SK-N-SH (cell line): ENCODE results near the gene RAB5B. TPM values are rescaled to one million over a fixed set of nuclear protein-coding genes. Genes with fewer than 3 reads are reported as not detected.

Experiments
- CTCF ChIA-PET: fragments of 300-600, 350-600 bp; formaldehyde crosslinking; extraction: SDS; loops from one replicate; lab custom pipeline; 2021; lab: Yijun Ruan, JAX
- POLR2A ChIA-PET: fragments of 350-600 bp; sonication (Branson Sonifier 250); formaldehyde crosslinking; extraction: SDS; loops from one replicate; lab custom pipeline; 2020; ENCODE audit warnings: antibody characterized with exemption, inconsistent platforms; lab: Yijun Ruan, JAX
- DNase-seq: peaks from one replicate; pipeline ENCODE4 v3.0.0; 2012
- H2AFZ ChIP-seq: fragments of 200-600 bp; sonication (generic); 2 replicates; pipeline ENCODE4 v1.8.1; 2016; ENCODE audit warnings: antibody characterized with exemption, mild to moderate bottlenecking, low read depth
- H3F3A ChIP-seq: fragments of 200-600 bp; sonication (generic); replicated peaks from 2 replicates; pipeline ENCODE3; 2016; ENCODE audit warnings: antibody characterized with exemption, mild to moderate bottlenecking; ENCODE audit not compliant: insufficient read depth
- H3K27ac ChIP-seq, 2 experiments: fragments of 200-500 bp in 1 of 2; fragments of 200-600 bp in 1 of 2; sonication (Bioruptor generic) in 1 of 2; sonication (generic), shearing (Covaris generic) in 1 of 2; 2 replicates each; pipeline versions ENCODE4 v1.5.1 to v1.6.1; 2014 to 2016; ENCODE audit warnings: low read depth in 2 of 2, inconsistent platforms in 1 of 2, low read length in 1 of 2, mild to moderate bottlenecking in 1 of 2, mixed read lengths in 1 of 2
- H3K27me3 ChIP-seq: fragments of 200-600 bp; sonication (generic), shearing (Covaris generic); 2 replicates; pipeline ENCODE4 v1.6.1; 2016; ENCODE audit warnings: mixed run types; ENCODE audit not compliant: insufficient read depth
- H3K36me3 ChIP-seq, 2 experiments: fragments of 200-500 bp in 1 of 2; fragments of 200-600 bp in 1 of 2; sonication (Bioruptor generic) in 1 of 2; sonication (generic) in 1 of 2; replicated peaks in 1 of 2; 2 replicates each; pipeline versions ENCODE3 to v1.5.1; 2014 to 2016; ENCODE audit warnings: low read length in 1 of 2, mild to moderate bottlenecking in 1 of 2; ENCODE audit not compliant: insufficient read depth in 2 of 2, control insufficient read depth in 1 of 2
- H3K4me1 ChIP-seq, 2 experiments: fragments of 200-500 bp in 1 of 2; fragments of 200-600 bp in 1 of 2; sonication (Bioruptor generic) in 1 of 2; sonication (generic), shearing (Covaris generic) in 1 of 2; 2 replicates each; pipeline versions ENCODE4 v1.5.1 to v1.6.1; 2014 to 2016; ENCODE audit warnings: low read depth in 1 of 2, low read length in 1 of 2, mixed run types in 1 of 2; ENCODE audit not compliant: insufficient read depth in 2 of 2, control insufficient read depth in 1 of 2
- H3K4me2 ChIP-seq: fragments of 200-600 bp; sonication (generic), shearing (Covaris generic); 2 replicates; pipeline ENCODE4 v1.6.1; 2017; ENCODE audit warnings: mixed run types
- H3K4me3 ChIP-seq, 2 experiments: fragments of 200-500 bp in 1 of 2; fragments of 200-600 bp in 1 of 2; sonication (Bioruptor generic) in 1 of 2; sonication (generic), shearing (Covaris generic) in 1 of 2; 2 replicates each; pipeline versions ENCODE4 v1.5.1 to v1.8.1; 2014 to 2016; ENCODE audit warnings: low read depth in 2 of 2, inconsistent platforms in 1 of 2, low read length in 1 of 2, mild to moderate bottlenecking in 1 of 2, mixed read lengths in 1 of 2, moderate library complexity in 1 of 2
- H3K79me2 ChIP-seq: fragments of 200-600 bp; sonication (generic); 2 replicates; pipeline ENCODE4 v1.8.1; 2017; ENCODE audit warnings: mild to moderate bottlenecking; ENCODE audit not compliant: insufficient read depth
- H3K9ac ChIP-seq: fragments of 200-600 bp; sonication (generic); 2 replicates; pipeline ENCODE4 v1.6.1; 2017; ENCODE audit warnings: mixed run types
- H3K9me2 ChIP-seq: fragments of 200-600 bp; sonication (generic); 2 replicates; pipeline ENCODE4 v1.6.1; 2017; ENCODE audit warnings: mixed run types
- H3K9me3 ChIP-seq: fragments of 200-600 bp; sonication (generic); 2 replicates; pipeline ENCODE4 v1.6.1; 2017; ENCODE audit warnings: mixed run types, mild to moderate bottlenecking, moderate library complexity
- H4K20me1 ChIP-seq: fragments of 200-600 bp; sonication (generic); 2 replicates; pipeline ENCODE4 v1.6.1; 2017; ENCODE audit warnings: mild to moderate bottlenecking, mixed run types; ENCODE audit not compliant: insufficient read depth
- CHD2 ChIP-seq: fragments of 150-350 bp; IDR thresholded peaks from 2 replicates; pipeline ENCODE4 v1.6.1; 2018; ENCODE audit warnings: low read length; ENCODE audit not compliant: partially characterized antibody
- EP300 ChIP-seq, 2 experiments: IDR thresholded peaks; 2 replicates each; pipeline versions ENCODE4 v1.4.0 to v1.6.1; 2012; ENCODE audit warnings: borderline replicate concordance in 1 of 2, low read depth in 1 of 2, low read length in 1 of 2
- EZH2phosphoT487 ChIP-seq: fragments of 200-600 bp; sonication (generic); IDR thresholded peaks from 2 replicates; pipeline ENCODE4 v1.6.1; 2017; ENCODE audit warnings: low read depth, mixed run types, mild to moderate bottlenecking, antibody characterized with exemption, moderate library complexity, borderline replicate concordance
- FOSL2 ChIP-seq: IDR thresholded peaks from 2 replicates; pipeline ENCODE4 v1.4.0; 2012; ENCODE audit warnings: low read depth, mild to moderate bottlenecking, moderate library complexity, borderline replicate concordance
- FOXM1 ChIP-seq: IDR thresholded peaks from 2 replicates; pipeline ENCODE4 v1.4.0; 2012; ENCODE audit warnings: low read depth, mild to moderate bottlenecking
- MEF2A ChIP-seq: IDR thresholded peaks from 2 replicates; pipeline ENCODE4 v1.4.0; 2012; ENCODE audit warnings: low read depth, borderline replicate concordance
- MXI1 ChIP-seq: IDR thresholded peaks from 2 replicates; pipeline ENCODE4 v1.6.1; 2012; ENCODE audit warnings: mild to moderate bottlenecking, low read depth, low read length, improper control_type of control experiment
- RAD21 ChIP-seq: IDR thresholded peaks from 2 replicates; pipeline ENCODE4 v1.6.1; 2012; ENCODE audit warnings: mild to moderate bottlenecking, low read length
- RCOR1 ChIP-seq: fragments of 150-350 bp; IDR thresholded peaks from 2 replicates; pipeline ENCODE4 v1.6.1; 2017; ENCODE audit warnings: antibody characterized with exemption, low read length
- RXRA ChIP-seq: IDR thresholded peaks from 2 replicates; pipeline ENCODE4 v1.4.0; 2012; ENCODE audit warnings: low read depth, mild to moderate bottlenecking, borderline replicate concordance
- TAF1 ChIP-seq: IDR thresholded peaks from 2 replicates; pipeline ENCODE4 v1.6.1; 2012; ENCODE audit warnings: low read depth, mild to moderate bottlenecking, low read length, moderate library complexity, borderline replicate concordance
- TCF12 ChIP-seq: IDR thresholded peaks from 2 replicates; pipeline ENCODE4 v1.4.0; 2012
- TEAD4 ChIP-seq: IDR thresholded peaks from 2 replicates; pipeline ENCODE4 v1.4.0; 2012; ENCODE audit warnings: mild to moderate bottlenecking, borderline replicate concordance; ENCODE audit not compliant: insufficient read depth
- WGBS: methylation state at CpG from one replicate; pipeline ENCODE4 v1.1.6; 2017; ENCODE audit warnings: low lambda C conversion rate; 5-methylcytosine and 5-hydroxymethylcytosine counted together
- polyA plus RNA-seq, 3 experiments: library from polyadenylated mRNA; depleted of rRNA; stranded (reverse); fragments of >200 nt; gene quantifications; 2 replicates each; pipeline ENCODE4 v1.2.3, GENCODE V29; 2012
- TF ChIP-seq, protein P1 (sequence below): IDR thresholded peaks from 2 replicates; pipeline ENCODE4 v1.4.0; 2012; ENCODE audit warnings: low read depth
- TF ChIP-seq, protein P2 (sequence below): IDR thresholded peaks from 2 replicates; pipeline ENCODE4; 2012
- TF ChIP-seq, protein P3 (sequence below): IDR thresholded peaks from 2 replicates; pipeline ENCODE4 v1.4.0; 2012; ENCODE audit warnings: low read depth, borderline replicate concordance
- TF ChIP-seq, protein P4 (sequence below): fragments of 200-600 bp; sonication (generic); IDR thresholded peaks from 2 replicates; pipeline ENCODE4 v1.6.1; 2017; ENCODE audit warnings: antibody characterized with exemption, mild to moderate bottlenecking, moderate library complexity

RAB5B gene
- polyA plus RNA-seq, 1 of the 3 experiments (the other 2 are of a cell fraction): 54.0 TPM

DNA sequence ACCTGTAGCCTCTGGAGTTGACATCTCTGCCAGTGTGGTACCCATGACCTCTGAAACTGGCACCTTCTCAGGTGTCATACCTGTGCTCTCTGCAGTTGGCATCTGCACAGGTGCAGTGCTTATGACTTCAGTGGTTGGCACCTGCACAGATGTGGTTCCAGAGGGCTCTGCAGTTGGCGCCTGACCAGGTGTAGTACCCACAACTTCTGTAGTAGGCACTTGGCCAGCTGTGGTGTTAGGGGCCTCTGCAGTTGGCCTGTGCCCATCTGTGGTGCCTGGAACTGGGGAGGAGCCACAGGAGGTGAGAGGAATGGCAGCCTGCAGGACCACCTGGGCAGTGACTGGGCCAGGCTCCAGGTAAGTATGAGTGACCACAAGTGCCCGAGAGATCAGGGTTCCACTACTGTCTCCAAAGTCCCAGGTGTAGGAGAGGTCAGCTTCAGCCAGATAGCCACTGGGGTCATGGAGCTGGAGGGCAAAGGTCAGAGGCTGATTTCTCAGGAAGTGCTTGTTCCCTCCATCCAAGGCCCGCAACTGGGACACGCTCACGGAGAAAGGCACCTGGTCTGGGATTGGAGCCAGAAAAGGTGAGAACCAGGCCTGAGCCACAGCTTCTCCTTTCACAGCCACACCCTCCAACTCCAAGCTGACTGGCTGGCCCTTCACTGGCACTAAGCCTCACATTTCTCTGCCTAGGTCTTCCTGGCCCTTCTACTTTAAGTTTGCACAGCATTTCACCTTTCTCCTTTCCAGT lies 16.6 kb upstream of the RAB5B start:
- WGBS: 77% methylated on average over 4 of the region's 5 CpGs
- H3K9ac ChIP-seq: no peak overlapping the region
- peaks cover 0 to 15% of the 10 kb centered on the region in 2 experiments; a peak in 1 of 4 replicates for H3K4me1 ChIP-seq
- H3K27ac ChIP-seq: no peak overlapping the region
- no peaks in the 10 kb centered on the region for H3K9me2 ChIP-seq
- TF ChIP-seq TAF1 (no peak), FOSL2 (no peak), TEAD4 (no peak), FOXM1 (no peak), MXI1 (no peak), RXRA (no peak), MEF2A (no peak), EP300 (IDR thresholded peaks at IDR 0.05; ENCODE audit: borderline replicate concordance in 1 of 2, low read depth in 1 of 2, low read length in 1 of 2) (no peak), TCF12 (no peak), CHD2 (no peak), EZH2phosphoT487 (no peak), RCOR1 (no peak), RAD21 (no peak)
- TF ChIP-seq, protein P1, sequence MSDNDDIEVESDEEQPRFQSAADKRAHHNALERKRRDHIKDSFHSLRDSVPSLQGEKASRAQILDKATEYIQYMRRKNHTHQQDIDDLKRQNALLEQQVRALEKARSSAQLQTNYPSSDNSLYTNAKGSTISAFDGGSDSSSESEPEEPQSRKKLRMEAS: no peak
- TF ChIP-seq, protein P2, sequence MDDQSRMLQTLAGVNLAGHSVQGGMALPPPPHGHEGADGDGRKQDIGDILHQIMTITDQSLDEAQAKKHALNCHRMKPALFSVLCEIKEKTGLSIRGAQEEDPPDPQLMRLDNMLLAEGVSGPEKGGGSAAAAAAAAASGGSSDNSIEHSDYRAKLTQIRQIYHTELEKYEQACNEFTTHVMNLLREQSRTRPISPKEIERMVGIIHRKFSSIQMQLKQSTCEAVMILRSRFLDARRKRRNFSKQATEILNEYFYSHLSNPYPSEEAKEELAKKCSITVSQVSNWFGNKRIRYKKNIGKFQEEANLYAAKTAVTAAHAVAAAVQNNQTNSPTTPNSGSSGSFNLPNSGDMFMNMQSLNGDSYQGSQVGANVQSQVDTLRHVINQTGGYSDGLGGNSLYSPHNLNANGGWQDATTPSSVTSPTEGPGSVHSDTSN: no peak
- TF ChIP-seq, protein P3, sequence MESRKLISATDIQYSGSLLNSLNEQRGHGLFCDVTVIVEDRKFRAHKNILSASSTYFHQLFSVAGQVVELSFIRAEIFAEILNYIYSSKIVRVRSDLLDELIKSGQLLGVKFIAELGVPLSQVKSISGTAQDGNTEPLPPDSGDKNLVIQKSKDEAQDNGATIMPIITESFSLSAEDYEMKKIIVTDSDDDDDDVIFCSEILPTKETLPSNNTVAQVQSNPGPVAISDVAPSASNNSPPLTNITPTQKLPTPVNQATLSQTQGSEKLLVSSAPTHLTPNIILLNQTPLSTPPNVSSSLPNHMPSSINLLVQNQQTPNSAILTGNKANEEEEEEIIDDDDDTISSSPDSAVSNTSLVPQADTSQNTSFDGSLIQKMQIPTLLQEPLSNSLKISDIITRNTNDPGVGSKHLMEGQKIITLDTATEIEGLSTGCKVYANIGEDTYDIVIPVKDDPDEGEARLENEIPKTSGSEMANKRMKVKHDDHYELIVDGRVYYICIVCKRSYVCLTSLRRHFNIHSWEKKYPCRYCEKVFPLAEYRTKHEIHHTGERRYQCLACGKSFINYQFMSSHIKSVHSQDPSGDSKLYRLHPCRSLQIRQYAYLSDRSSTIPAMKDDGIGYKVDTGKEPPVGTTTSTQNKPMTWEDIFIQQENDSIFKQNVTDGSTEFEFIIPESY: no peak
- TF ChIP-seq, protein P4, sequence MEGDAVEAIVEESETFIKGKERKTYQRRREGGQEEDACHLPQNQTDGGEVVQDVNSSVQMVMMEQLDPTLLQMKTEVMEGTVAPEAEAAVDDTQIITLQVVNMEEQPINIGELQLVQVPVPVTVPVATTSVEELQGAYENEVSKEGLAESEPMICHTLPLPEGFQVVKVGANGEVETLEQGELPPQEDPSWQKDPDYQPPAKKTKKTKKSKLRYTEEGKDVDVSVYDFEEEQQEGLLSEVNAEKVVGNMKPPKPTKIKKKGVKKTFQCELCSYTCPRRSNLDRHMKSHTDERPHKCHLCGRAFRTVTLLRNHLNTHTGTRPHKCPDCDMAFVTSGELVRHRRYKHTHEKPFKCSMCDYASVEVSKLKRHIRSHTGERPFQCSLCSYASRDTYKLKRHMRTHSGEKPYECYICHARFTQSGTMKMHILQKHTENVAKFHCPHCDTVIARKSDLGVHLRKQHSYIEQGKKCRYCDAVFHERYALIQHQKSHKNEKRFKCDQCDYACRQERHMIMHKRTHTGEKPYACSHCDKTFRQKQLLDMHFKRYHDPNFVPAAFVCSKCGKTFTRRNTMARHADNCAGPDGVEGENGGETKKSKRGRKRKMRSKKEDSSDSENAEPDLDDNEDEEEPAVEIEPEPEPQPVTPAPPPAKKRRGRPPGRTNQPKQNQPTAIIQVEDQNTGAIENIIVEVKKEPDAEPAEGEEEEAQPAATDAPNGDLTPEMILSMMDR: no peak
- H3K27me3 ChIP-seq: no peaks in the 10 kb centered on the region
- no peak overlapping the region for H3K4me3 ChIP-seq
- no peaks in the 10 kb centered on the region for H4K20me1 ChIP-seq
- H3K79me2 ChIP-seq: no peaks in the 10 kb centered on the region
- H3K4me2 ChIP-seq: no peak overlapping the region
- CTCF ChIA-PET: interaction anchor here (1.3 to 2.4 kb wide), 3 partner anchors 13 to 39 kb away, joined by 3 to 12 read pairs (median 6); no protein-coding TSS in a partner anchor
- H3F3A ChIP-seq: peaks cover 17% of the 10 kb centered on the region
- POLR2A ChIA-PET: no interaction called here
- H2AFZ ChIP-seq: no peak overlapping the region
- no peak for DNase-seq
- H3K36me3 ChIP-seq: peaks cover 2 to 4% of the 10 kb centered on the region in 2 experiments
- H3K9me3 ChIP-seq: no peaks in the 10 kb centered on the region
